Fibroblast of skin of right quadriceps (primary cell): ENCODE results near the gene LRRTM4.

ENCODE experiments used
- DNase-seq: peaks from one replicate; pipeline ENCODE4 v3.0.0-alpha.2; 2013

Gene LRRTM4

GRCh38 chr2:76977846-76978727 is 544.1 kb downstream of the LRRTM4 start:
- no peak for DNase-seq

GRCh38 chr2:76975752-76976151 is 546.4 kb downstream of the LRRTM4 start:
- DNase-seq = no peak

DNA sequence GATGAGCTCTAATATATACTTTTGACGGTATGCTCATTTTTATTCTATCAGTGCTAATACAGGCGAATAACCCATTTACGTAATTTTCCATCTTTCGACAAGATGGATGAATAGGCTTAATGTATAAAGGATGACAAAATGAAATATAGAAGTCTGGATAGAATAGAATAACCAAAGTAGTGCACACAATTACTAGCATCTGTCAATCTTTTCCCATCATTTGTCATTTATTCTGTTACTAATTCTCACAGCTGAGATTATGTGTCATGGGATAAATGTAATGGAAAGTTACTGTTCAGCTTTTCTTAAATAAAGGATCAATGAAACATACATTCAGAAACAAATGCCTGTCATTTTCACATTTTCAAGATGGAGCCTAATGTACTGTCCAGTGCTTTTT is 548.6 kb downstream of the LRRTM4 start:
- no peak for DNase-seq

DNA sequence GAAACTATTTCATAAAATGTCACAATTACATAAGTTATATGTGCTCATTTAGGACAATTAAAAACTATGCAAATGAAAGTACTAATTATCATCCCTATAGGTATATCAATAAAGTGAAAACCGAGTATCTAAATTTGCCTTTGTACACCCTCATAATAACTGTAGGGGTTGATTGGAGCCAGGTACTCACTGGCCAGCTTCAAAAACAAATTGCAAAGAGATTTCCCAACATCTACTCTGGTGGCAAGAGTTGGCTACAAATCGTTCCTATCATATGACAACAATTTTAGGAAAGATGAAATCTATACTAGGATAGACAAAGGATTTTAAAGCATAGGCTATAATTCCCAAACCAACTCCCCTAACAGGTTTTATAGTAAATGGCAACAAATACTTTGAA is 556.4 kb downstream of the LRRTM4 start:
- no peak for DNase-seq

DNA sequence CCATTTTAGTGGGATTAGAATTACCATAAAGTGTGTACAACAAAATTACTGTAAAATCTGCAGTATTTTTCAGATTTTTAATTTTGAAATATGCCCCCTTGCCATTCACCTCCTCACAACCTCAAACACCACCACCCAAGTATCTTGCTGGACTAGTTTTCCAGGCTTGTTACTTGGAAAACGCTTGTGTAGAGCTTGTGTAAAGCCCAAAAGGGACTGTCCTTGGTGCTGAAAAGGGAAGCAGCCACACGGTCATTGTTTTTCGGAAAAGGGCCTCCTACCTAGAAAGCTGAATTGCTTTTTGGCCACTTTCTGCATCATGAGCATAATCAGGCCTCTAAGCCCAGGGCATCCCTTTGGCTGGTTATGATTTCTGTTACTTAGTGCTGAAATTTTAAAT is 563.4 kb downstream of the LRRTM4 start:
- no peak for DNase-seq

- DNase-seq = peak; percentile 19
Measured at GRCh38 chr2:76953733-76954347, 568.3 kb downstream of the LRRTM4 start.

DNA sequence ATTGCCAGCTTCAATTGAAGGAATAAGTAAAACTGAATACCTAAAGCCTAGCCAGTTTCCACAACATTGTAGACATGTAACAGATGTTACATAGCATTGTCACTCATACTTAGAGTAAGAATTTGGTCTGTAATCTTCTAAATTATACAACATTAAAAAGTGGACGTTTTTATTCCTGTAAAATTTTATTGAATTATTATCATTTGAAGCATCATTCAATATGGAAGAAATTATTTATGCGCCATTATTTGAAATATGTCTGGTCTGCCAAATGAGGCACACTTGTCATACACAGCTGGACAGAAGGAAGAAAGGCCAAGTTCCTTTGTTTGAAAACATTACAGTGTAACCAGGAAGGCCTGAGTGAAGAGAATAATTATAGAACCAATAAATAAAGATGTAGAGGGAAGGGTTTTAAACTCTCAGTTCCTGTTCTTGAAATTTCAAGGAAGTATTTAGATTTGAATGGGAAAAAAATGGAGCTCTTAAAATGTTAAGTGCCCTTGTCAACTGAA is 575.5 kb downstream of the LRRTM4 start:
- no peak for DNase-seq

- DNase-seq = no peak
Measured at GRCh38 chr2:76940559-76940958, 581.6 kb downstream of the LRRTM4 start.

DNA sequence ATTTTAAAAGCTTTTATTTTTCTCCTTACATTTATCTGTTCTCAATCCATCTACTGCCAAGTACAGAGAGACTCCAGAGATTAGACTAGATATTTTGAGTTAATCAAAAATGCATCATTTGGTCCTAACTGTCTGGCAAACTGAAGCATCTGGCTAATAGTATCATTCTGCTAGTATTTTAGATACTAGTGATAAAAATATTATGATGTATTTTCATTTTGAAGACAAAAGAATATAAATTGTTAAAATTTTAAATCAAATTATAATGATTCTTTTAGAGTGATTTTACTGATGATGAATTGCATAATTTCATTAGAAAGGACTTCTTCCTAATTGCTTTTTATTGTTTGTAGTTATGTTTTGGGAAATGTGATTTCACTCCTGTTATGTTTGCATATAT is 584.0 kb downstream of the LRRTM4 start:
- DNase-seq = no peak

- DNase-seq = no peak
Measured at GRCh38 chr2:76932550-76932949, 589.6 kb downstream of the LRRTM4 start.

- DNase-seq = no peak
Measured at GRCh38 chr2:76930056-76930744, 592.0 kb downstream of the LRRTM4 start.

DNA sequence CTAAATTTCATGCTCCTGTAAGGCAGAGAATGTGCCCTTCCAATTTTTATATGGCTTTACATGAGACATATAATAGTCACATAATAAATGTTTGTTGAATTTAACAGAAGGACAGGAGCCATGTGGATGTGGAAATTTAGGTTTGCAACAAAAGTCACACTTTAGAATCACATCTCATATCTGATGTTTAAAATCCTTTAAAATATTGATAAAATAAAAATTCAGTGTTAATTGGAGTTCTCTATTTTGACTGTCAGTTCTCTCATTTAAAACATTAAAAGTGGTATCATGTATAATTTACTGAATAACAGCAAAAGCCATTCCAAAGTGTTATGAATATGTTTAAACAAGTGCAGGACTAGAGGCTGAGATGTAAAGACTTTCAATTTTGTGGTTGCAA is 594.1 kb downstream of the LRRTM4 start:
- DNase-seq = no peak

DNA sequence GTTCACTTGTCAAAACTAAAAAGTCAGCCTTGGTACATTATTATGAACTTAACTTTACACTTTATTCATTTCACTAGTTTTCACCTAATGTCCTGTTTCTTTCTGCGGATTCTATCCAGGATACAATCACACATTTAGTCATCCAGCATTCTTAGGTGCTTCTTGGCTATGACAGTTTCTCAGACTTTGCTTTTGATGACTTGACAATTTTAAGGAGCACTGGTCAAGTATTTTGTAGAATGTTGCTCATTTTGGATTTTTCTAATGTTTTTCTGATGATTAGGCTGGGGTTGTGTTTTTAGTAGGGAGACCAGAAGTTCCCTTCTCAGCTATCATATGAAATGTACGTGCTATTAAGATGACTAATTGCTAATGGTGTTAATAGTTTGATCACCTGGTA is 601.2 kb downstream of the LRRTM4 start:
- DNase-seq = no peak

DNA sequence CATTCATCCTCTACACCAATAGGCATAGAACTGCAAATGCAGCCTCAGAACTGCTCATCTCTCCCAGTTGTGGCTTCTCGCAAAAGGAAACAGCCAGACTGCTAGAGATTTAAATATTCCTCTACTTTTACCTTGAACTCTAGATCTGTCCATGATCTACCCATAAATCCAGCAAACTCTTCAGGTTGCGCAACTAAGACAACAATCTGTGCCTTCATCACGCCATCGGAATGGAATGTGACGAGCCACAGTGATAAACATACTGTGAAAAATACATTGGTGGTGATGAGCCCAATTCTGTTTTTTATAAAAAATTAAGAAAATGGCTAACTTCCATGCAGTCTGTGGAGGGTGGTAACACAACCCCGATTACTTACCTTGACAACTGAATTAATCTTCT is 626.7 kb downstream of the LRRTM4 start:
- no peak for DNase-seq

GRCh38 chr2:76870581-76870980 is 651.6 kb downstream of the LRRTM4 start:
- no peak for DNase-seq

DNA sequence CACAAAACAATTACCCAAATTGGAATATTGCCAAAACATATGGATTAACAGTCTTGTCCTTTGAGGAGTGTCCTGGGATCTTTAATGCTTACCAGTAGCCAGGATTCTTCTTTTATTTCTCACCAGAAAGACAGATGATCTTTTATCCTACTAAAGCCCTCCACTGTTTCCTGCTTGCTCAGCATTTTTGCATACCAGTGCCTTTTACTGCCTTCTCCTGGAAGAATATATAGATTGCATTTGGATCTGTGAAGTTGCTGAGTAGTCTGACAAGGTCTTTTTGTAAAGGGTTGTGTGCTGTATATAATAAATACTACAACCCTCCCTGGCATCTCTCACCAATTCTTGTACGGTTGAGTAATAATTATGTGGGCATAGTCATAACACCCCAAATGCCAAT is 652.2 kb downstream of the LRRTM4 start:
- no peak for DNase-seq

GRCh38 chr2:76867854-76868253 is 654.3 kb downstream of the LRRTM4 start:
- peak; percentile 42 for DNase-seq

DNA sequence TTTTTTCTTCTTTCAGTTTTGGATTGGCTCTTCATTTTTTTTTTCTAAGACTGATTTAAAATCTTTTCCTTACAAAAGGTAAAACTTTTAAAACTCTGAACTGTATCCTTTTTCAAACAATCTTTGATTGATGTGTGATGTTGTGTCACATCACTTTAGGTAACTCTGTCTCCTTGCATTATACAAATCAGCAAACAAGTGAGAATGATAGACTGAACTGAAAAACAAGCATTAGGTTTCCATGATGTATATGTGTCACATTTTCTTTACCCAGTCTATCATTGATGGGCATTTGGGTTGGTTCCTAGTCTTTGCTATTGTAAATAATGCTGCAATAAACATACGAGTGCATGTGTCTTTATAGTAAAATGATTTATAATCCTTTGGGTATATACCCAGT is 655.7 kb downstream of the LRRTM4 start:
- DNase-seq = no peak

DNA sequence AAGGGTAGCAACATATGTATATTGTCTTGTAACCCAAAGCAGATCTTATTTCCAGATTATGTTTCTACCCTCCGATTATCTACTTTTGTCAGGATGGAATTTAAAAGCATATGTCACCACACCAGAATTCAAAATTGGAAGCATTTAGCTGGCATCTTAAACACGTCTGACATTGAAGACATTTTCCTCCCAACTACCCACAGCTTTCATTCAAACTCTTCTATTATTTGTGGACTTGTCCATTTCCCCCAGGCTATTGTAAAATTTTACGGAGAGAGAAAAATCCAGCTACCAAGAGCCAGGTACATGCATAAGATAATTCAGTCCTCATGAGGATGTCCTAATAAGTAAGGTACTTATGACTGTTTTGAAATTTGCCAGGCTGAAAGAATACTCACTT is 659.3 kb downstream of the LRRTM4 start:
- no peak for DNase-seq

DNA sequence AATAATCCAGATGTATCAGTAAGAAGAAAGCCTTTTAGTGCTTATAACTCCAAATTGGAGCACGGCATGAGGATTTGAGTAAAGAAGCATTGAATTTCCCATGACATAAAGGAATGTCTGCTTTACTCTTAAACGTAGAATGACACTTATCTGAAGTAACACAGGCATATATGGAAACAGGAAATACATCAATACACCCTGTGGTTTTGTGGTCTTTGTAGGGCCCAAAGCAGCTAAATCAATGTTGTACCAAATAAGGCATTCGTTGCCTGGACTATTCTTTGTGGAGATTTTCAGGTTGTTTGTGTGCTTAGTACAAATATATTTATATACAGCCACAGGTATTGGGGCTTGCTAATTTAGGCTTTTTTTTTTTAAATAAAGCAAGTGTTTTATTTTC is 660.5 kb downstream of the LRRTM4 start:
- no peak for DNase-seq

GRCh38 chr2:76851000-76851399 is 671.2 kb downstream of the LRRTM4 start:
- no peak for DNase-seq

- DNase-seq = no peak
Measured at GRCh38 chr2:76849086-76849485, 673.1 kb downstream of the LRRTM4 start.

DNA sequence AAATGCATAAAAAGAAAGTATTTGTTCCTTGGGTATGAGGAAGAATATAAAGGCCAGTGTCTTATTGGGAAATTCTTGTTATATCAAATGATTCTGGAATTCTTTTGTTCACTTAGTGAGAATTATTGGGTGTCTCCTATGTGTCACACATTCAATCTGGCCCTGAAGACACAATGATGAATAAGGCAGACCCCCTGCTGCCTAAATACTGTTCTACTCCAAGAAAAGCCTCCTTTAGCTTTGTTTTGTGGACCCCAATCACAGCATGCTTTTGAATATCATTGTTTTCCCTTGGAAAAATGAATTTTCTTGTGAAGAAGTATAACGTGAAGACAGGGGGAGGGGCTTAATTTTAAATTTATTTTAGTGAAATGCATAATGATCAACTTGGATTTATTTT is 682.4 kb downstream of the LRRTM4 start:
- no peak for DNase-seq
